ENCODE results near the gene FAM163B. TPM values are rescaled to one million over a fixed set of nuclear protein-coding genes. Genes with fewer than 3 reads are reported as not detected.

The FAM163B gene
- total RNA-seq, 1 experiment from 2014 or later: not detected

- no peak for DNase-seq (ENCODE audit: low spot score)
Measured at GRCh38 chr9:133616643-133617405, 7.6 kb upstream of the FAM163B start.

DNA sequence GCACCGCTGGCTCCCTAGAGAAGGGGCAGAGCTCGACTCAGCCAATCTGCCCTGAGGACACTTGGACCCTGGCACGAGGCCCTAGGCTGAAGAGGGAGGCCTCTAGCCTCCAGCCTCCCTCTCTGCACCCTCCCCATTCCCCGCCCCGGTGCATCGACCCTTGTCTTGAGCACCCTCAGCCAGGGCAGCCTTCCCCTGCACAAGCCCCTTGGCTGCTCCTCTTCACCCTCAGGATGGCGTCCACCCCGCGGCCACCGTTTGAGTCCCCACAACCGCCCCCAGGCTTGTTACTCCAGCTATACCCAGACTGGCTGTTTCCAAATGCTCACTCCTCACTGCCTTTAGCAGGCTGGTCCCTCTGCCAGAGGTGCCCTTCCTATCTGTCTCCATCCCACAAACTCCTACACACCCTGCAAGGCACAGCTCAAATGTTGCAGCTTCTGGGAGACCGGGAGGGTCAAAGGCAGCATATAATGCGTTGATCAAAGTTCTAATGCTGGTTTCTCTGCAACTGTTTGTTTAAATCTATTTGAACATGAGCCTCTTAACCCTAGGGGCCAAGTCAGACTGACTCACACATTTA is 6.5 kb upstream of the FAM163B start:
- DNase-seq (ENCODE audit: low spot score): no peak

GRCh38 chr9:133615186-133615585 is 6.0 kb upstream of the FAM163B start:
- no peak for DNase-seq (ENCODE audit: low spot score)

DNA sequence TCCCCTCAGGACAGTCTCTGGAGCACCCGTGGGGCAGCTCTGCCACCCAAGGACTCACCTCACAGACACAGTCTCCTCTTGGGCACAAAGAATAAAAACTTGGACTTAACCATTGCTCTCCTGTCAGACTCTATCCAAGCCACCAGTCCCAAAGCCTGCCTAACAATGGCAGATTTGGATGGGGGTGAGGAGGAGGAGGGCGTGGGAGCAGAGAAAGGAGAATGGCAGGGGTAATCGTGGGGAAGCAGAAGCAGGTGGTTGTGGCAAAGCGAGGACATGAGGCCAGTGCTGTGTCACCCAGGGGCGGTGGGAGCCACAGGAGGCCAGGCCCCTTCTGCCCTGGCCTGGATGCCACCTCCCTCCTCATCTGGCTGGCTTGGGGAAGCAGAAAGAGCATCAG is 5.5 kb upstream of the FAM163B start:
- no peak for DNase-seq (ENCODE audit: low spot score)

DNA sequence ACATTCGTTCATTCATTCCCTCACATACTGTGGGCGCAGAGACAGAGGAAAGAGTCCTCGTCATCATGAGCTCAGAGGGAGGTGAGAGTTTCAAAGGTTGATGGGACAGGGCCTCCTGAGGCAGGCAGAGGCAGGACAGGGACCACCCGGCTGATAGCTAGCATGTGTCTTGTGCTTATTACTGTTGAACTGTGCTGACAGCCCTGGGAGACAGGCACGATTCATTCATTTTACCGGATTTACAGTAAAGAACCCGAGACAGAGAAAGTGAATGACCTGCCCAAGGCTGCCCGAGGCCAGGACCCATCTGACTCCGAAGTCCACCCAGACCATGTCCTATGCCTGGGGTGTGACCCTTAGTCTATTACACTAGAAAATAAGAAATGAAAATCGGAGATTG is 4.9 kb upstream of the FAM163B start:
- DNase-seq (ENCODE audit: low spot score): no peak

- no peak for DNase-seq (ENCODE audit: low spot score)
Measured at GRCh38 chr9:133613432-133613831, 4.2 kb upstream of the FAM163B start.

GRCh38 chr9:133612816-133613215 is 3.6 kb upstream of the FAM163B start:
- DNase-seq (ENCODE audit: low spot score): no peak

DNA sequence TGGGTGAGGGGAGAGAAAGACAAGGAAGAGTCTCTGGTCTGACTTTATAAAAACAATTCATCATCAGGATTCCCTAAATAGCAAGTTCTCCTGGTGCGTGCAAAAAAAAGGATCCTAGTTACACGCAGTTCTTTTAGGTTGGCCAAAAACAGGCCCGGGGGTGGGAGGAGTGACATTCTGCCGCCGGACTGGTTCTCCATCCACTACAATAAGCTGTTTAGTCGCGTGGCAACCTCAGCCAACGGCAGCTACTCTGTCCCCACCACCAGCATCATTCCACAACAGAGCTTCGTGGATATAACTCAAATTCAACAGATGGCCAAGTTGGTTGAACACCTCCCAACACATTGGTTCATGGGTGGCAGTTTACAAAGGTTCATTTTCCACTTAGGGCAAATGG is 2.9 kb upstream of the FAM163B start:
- DNase-seq (ENCODE audit: low spot score): no peak

- no peak for DNase-seq (ENCODE audit: low spot score)
Measured at GRCh38 chr9:133610845-133611244, 1.7 kb upstream of the FAM163B start.

GRCh38 chr9:133608889-133609288 is 300 bp downstream of the FAM163B start:
- no peak for DNase-seq (ENCODE audit: low spot score)

GRCh38 chr9:133608382-133608781 is 807 bp downstream of the FAM163B start:
- no peak for DNase-seq (ENCODE audit: low spot score)

- DNase-seq (ENCODE audit: low spot score): no peak
Measured at GRCh38 chr9:133607976-133608375, 1.2 kb downstream of the FAM163B start.

- DNase-seq (ENCODE audit: low spot score): no peak
Measured at GRCh38 chr9:133607381-133607780, 1.8 kb downstream of the FAM163B start.

DNA sequence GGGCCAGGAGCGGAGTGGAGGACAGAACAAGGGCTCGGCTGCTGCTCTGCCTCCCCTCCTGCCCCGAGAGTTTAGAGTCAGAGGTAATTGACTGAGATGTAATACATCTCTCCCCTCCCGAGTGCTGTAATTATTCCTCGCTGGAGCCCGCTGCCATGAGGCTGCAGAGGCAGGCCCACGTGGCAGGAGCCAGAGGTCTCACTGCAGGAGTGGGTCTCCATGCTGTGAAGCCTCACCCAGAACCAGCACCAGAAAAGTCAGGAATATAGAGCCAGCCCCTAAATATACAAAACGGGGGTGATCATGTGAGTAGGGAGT is 2.5 kb downstream of the FAM163B start:
- no peak for DNase-seq (ENCODE audit: low spot score)

- DNase-seq (ENCODE audit: low spot score): no peak
Measured at GRCh38 chr9:133605856-133606707, 3.1 kb downstream of the FAM163B start.

DNA sequence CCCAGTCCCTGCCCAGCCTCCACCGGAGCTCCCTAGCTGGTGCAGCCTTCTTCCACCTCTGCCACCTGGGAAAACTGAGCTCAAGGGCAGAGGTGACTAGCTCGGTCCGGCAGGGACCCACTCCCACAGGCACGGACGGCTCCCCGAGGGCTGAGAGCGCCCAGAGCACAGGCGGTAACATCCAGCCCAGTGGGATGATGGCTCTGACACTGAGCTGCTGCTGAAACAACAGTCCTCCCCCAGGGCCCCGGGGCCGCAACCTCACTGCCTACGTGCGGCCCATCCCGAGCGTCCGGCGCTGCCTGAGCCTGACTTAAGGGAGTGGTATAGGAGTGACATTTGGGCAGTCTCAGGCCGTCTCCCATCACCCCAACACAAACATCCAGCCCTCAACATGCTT is 3.7 kb downstream of the FAM163B start:
- no peak for DNase-seq (ENCODE audit: low spot score)

DNA sequence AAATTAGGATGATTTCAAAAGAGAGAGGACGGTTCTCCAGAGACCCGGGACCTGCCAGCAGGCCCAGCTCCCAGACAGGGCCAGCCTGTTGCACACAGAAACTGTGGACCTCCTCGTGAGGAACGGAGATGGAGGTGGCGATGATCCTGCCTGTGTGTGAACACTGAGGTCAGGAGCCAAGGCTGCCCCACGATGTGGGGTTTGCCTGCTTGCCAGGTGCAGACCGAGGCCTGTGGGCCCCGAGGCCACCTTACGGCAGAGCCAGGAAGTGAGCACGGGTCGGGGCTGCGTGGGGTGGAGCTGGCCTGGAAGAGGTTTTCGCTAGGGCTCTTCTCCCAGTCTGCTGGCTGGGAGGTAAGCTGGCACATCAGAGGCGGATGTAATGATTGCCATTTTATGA is 4.3 kb downstream of the FAM163B start:
- no peak for DNase-seq (ENCODE audit: low spot score)

DNA sequence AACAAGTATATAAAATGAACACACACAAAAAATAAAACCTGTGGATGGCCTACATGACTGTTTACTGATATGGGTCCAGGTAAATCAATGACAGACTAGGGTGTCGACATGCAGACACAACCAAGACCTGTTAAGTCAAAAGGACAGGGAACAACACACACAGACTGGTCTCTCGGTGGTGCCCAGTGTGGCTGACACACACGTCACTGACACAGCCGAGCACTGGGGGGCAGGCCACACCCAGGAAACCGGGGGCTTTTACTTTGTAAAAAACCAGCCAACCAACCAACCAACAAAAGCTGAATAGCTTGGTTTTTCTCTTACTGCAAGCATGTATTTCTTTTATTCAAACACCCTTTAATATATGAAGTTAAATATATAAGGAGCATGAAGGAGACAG is 5.0 kb downstream of the FAM163B start:
- no peak for DNase-seq (ENCODE audit: low spot score)

DNA sequence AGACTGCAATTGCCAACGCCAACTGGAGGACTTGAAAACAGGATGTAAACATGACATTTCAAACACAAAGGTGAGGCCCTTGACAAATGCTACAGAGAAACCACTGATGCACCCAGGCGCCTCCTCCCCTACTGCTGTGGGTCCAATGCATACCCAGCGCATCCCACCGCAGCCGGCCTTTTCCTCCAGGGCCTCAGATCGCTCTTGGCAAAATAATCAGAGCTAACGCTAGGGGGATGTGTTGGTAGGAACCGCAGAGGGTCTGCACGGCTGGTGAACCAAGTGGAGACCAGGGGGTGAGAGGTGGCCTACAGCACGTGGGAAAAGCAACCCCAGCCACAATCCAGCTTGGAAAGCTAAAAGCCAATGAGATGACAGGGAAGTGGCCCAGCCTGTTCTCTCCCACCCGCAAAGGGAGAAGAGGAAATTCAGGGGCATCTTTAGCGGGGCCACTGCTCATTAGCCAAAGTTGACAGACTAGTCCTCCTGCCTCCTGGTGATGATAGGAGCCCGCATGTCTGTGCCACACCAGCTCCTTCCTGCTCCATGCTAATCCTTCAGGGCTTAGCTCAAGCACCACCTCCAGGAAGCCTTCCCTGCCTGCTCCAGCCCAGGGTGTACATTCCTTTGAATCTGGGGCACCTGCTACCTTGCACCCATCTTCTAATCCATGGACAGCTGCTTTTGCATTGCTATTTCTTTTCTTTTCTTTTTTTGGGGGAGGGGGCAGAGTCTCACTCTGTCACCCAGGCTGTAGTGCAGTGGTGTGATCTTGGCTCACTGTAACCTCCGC is 5.9 kb downstream of the FAM163B start:
- DNase-seq (ENCODE audit: low spot score): no peak

DNA sequence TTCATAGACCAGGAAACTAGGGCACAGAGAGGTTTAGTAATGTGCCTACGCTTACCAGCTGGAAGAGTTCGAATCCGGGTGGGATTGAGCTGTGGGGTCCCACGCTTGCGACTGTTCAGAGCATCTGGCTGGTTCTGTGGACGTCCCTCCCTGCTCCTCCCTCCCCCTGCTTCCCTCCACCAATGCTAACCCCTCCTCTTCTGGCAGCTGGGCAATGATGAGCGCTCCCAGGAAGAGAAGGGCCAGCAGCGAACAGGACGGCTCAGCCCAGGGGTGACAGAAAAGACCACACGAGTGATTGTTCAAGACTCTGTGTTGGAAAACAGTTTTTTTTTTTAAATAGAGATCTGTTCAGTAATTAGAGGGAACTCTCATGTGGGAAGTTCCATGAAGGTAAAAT is 6.9 kb downstream of the FAM163B start:
- DNase-seq (ENCODE audit: low spot score): no peak

- DNase-seq (ENCODE audit: low spot score): no peak
Measured at GRCh38 chr9:133601746-133602145, 7.4 kb downstream of the FAM163B start.

DNA sequence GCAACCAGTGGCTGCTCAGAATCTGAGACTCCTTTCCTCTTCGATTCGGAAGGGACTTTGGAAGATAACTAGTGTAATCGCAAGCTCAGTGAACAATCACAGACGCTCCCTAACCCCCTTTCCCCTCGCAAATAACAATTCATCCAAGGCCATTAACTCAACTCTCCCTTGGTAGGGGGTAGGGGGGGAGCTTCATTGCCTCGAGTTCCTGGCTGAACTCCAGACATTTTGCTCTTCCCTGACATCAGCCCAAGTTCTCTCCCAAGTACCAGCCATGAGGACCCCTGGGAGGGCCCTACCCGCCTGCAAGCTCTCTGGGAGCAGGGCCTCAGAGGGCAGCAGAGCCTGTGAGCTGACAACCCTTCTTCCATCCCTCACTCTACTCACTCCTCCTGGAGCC is 8.4 kb downstream of the FAM163B start:
- no peak for DNase-seq (ENCODE audit: low spot score)
